A549 (cell line): ENCODE results near the gene GPRIN1. TPM values are rescaled to one million over a fixed set of nuclear protein-coding genes. Genes with fewer than 3 reads are reported as not detected.

Experiments
- ATAC-seq, 2 experiments: fragments of 200-7000 bp in 1 of 2; fragments of >200 bp in 1 of 2; cut with Nextera tagmentation in 1 of 2; cut with Tn5 transposase in 1 of 2; 3 replicates each; pipeline versions ENCODE4 v1.8.0 to v1.9.1; 2018 to 2020; ENCODE audit warnings: mild to moderate bottlenecking in 1 of 2, moderate library complexity in 1 of 2
- CTCF ChIA-PET: fragments of 300-600 bp; sonication (Branson Sonifier 250); formaldehyde crosslinking; extraction: SDS; loops from one replicate; lab custom pipeline; 2021; ENCODE audit warnings: antibody characterized with exemption, inconsistent platforms; lab: Yijun Ruan, JAX
- POLR2A ChIA-PET: fragments of 350-600 bp; formaldehyde crosslinking; extraction: SDS; loops from one replicate; lab custom pipeline; 2021; ENCODE audit warnings: antibody characterized with exemption, inconsistent platforms; lab: Yijun Ruan, JAX
- DNase-seq, 2 experiments: peaks; one replicate each; pipeline versions ENCODE4 v3.0.0 to v3.0.0-alpha.2; 2011 to 2016; ENCODE audit warnings: low read depth in 1 of 2, low spot score in 1 of 2
- FAIRE-seq: peaks from 2 replicates; lab custom pipeline; 2011; peaks lifted over from hg19 to GRCh38; lab: Jason Lieb, UNC
- H3K27ac ChIP-seq, 2 experiments: fragments of >200 bp; sonication (Bioruptor Twin); formaldehyde crosslinking; 3 replicates each; pipeline ENCODE4 v1.5.1; 2016 to 2017
- H3K4me1 ChIP-seq: fragments of >200 bp; sonication (Bioruptor Twin); formaldehyde crosslinking; 3 replicates; pipeline ENCODE4 v1.6.1; 2016
- H3K4me2 ChIP-seq: fragments of >200 bp; sonication (Bioruptor Twin); formaldehyde crosslinking; 3 replicates; pipeline ENCODE4 v1.6.1; 2016
- H3K4me3 ChIP-seq: fragments of >200 bp; sonication (Bioruptor Twin); formaldehyde crosslinking; 3 replicates; pipeline ENCODE4 v1.5.1; 2016
- H3K9me3 ChIP-seq: fragments of >200 bp; sonication (Bioruptor Twin); formaldehyde crosslinking; 3 replicates; pipeline ENCODE4 v1.6.1; 2016
- CBX2 ChIP-seq: fragments of 200-600 bp; sonication (generic); IDR thresholded peaks from 2 replicates; pipeline ENCODE4 v1.6.1; 2016; ENCODE audit warnings: low read depth, mild to moderate bottlenecking, borderline replicate concordance
- CEBPB ChIP-seq, 2 experiments: fragments of >200 bp in 1 of 2; sonication (Bioruptor Twin) in 1 of 2; formaldehyde crosslinking in 1 of 2; IDR thresholded peaks; 2 replicates each; pipeline ENCODE4 v1.6.1; 2012 to 2016
- EHF ChIP-seq: fragments of 250-450 bp; sonication (Bioruptor Pico); IDR thresholded peaks from 2 replicates; pipeline ENCODE4 v1.5.0; 2020; ENCODE audit warnings: mild to moderate bottlenecking
- ESRRA ChIP-seq: fragments of 150-350 bp; IDR thresholded peaks from 2 replicates; pipeline ENCODE4 v1.6.1; 2014; ENCODE audit warnings: mild to moderate bottlenecking, low read length, borderline replicate concordance
- FOSL2 ChIP-seq, 2 experiments: fragments of 450-650 bp in 1 of 2; fragments of >200 bp in 1 of 2; sonication (Bioruptor Twin) in 1 of 2; formaldehyde crosslinking; IDR thresholded peaks; 2 replicates each; pipeline versions ENCODE4 v1.5.0 to v1.6.1; 2016 to 2020; ENCODE audit warnings: mild to moderate bottlenecking in 1 of 2, moderate library complexity in 1 of 2
- HDAC2 ChIP-seq: fragments of 200-600 bp; sonication (generic); IDR thresholded peaks from 2 replicates; pipeline ENCODE4 v1.6.1; 2016
- HOXA7 ChIP-seq: fragments of 250-450 bp; sonication (Bioruptor Pico); IDR thresholded peaks from 2 replicates; pipeline ENCODE4 v1.5.0; 2020; ENCODE audit warnings: mild to moderate bottlenecking, moderate library complexity
- HOXB5 ChIP-seq: fragments of 250-450 bp; sonication (Bioruptor Pico); IDR thresholded peaks from 2 replicates; pipeline ENCODE4 v1.5.0; 2020; ENCODE audit warnings: mild to moderate bottlenecking, moderate library complexity
- JUN ChIP-seq, 2 experiments: fragments of >200 bp; sonication (Bioruptor Twin); formaldehyde crosslinking; IDR thresholded peaks; 2 replicates in 1 of 2; 3 replicates in 1 of 2; pipeline ENCODE4 v1.6.1; 2016 to 2017
- JUNB ChIP-seq: fragments of >200 bp; sonication (Bioruptor Twin); formaldehyde crosslinking; IDR thresholded peaks from 2 replicates; pipeline ENCODE4 v1.6.1; 2016
- KDM1A ChIP-seq: fragments of 200-600 bp; sonication (generic); IDR thresholded peaks from 2 replicates; pipeline ENCODE4 v1.6.1; 2016; ENCODE audit warnings: low read depth, mild to moderate bottlenecking
- KDM5A ChIP-seq: fragments of 200-600 bp; sonication (generic); IDR thresholded peaks from 2 replicates; pipeline ENCODE4 v1.6.1; 2016; ENCODE audit warnings: antibody characterized with exemption, mild to moderate bottlenecking
- MAZ ChIP-seq: fragments of 150-350 bp; IDR thresholded peaks from 2 replicates; pipeline ENCODE4 v1.6.1; 2014; ENCODE audit warnings: antibody characterized with exemption, low read depth, low read length, borderline replicate concordance
- NR3C1 ChIP-seq: fragments of >200 bp; sonication (Bioruptor Twin); formaldehyde crosslinking; IDR thresholded peaks from 3 replicates; pipeline ENCODE4 v1.6.1; 2017
- POLR2AphosphoS2 ChIP-seq: conservative IDR thresholded peaks from 2 replicates; pipeline ENCODE4 v1.6.1; 2012; ENCODE audit warnings: low read length, improper control_type of control experiment, inconsistent platforms
- RCOR1 ChIP-seq: fragments of 150-350 bp; IDR thresholded peaks from 2 replicates; pipeline ENCODE4 v1.6.1; 2014; ENCODE audit warnings: antibody characterized with exemption, low read length, low read depth
- SMC3 ChIP-seq: fragments of >200 bp; sonication (Bioruptor Twin); formaldehyde crosslinking; IDR thresholded peaks from 3 replicates; pipeline ENCODE4 v1.6.1; 2018; ENCODE audit warnings: inconsistent platforms
- ZSCAN20 ChIP-seq: fragments of 250-450 bp; sonication (Bioruptor Pico); IDR thresholded peaks from 2 replicates; pipeline ENCODE4 v1.8.0; 2022; ENCODE audit warnings: mild to moderate bottlenecking, moderate library complexity
- WGBS: methylation state at CpG from one replicate; pipeline ENCODE4 v1.1.6; 2017; ENCODE audit errors: missing lambda C conversion rate; 5-methylcytosine and 5-hydroxymethylcytosine counted together
- polyA plus RNA-seq, 4 experiments: library from polyadenylated mRNA; depleted of rRNA in 3 of 4; stranded (reverse); fragments of >200 nt; fragmentation: RNase III in 1 of 4; extraction: RNeasy Plus Mini Kit Qiagen cat#74134 plus additional on column Dnase treatment in 1 of 4; gene quantifications; 2 replicates in 3 of 4; 3 replicates in 1 of 4; pipeline ENCODE4 v1.2.3, GENCODE V29; 2011 to 2017
- TF ChIP-seq, protein P1 (sequence below): fragments of 200-600 bp; sonication (generic); IDR thresholded peaks from 2 replicates; pipeline ENCODE4 v1.6.1; 2016; ENCODE audit warnings: antibody characterized with exemption, mild to moderate bottlenecking, moderate library complexity
- TF ChIP-seq, protein P2 (sequence below): fragments of >200 bp; sonication (Bioruptor Twin); formaldehyde crosslinking; IDR thresholded peaks from 3 replicates; pipeline ENCODE4 v1.6.1; 2016
- TF ChIP-seq, protein P3 (sequence below): fragments of >200 bp; sonication (Bioruptor Twin); formaldehyde crosslinking; IDR thresholded peaks from 3 replicates; pipeline ENCODE4 v1.5.1; 2016

GPRIN1 gene
- polyA plus RNA-seq, 2 of the 4 experiments (the other 2 are of a cell fraction) = 3.1 to 6.7 TPM

DNA sequence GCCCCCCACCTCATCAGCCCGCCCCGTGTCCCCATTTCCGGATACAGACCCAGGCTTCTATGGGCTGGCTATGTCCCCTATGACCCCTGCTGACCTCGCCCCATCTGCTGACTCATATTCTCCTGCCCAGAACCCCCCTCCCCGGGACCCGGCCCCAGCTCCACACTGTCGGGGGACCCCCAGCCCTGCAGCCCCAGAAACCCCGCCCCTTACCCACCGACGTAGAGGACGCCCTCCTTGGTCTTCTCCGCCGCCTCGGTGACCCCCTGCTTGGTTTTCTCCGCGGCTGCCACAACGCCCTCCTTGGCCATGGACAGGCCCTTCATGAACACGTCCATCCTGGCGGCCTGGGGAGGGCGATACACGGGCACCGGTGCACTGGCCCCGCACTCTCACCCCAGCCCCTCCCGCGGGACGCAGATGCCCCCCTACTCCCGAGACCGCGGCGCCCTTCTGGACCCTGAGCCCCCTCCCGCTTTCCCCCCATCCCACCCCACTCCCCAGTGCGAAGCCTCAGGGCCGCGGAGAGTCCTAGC is 19.4 kb upstream of the GPRIN1 start (continued):
- TF ChIP-seq POLR2AphosphoS2 = no peak
- TF ChIP-seq KDM1A = no peak

DNA sequence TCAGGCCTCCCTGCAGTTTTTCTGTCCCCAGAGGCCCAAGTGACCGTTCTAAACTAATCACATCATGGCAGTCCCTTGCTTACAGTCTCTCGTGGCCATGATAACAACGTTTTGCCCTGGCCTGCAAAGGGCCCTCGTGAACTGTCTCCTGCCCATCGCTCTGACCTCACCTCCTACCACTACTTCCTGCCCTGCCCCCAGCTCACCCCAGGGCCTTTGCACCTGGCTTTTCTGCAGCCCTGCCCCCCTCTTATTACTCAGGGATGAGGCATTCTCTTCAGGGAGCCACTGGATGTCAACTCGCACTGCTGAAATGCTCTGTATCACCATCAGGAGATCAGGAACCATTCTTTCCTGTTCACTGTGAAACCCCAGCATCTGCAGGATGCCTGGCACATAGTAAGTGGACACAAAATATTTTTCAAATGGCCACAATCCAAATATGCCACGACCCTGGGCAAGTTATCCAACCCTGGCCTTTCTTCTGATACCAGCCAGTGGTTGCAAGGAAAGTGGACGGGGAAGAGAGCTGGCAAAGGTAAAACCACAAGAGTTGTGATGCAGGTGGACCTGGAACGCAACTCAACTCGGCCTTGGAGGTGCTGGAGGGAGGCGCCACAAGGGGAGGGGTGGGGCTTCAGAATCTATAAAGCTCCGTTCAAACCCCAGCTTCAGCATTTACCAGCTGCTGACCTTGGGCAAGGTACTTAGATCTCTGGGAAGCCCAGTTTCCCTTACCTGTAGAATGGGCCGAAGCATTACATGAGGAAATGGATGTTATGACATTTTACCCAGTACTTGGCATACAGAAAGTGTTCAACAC is 18.7 kb upstream of the GPRIN1 start:
- Histone ChIP-seq H3K4me2 (no peak overlapping the region), H3K27ac (no peak overlapping the region), H3K4me3 (no peak overlapping the region), H3K9me3 (no peaks in the 10 kb centered on the region), H3K4me1 (peaks cover 8% of the 10 kb centered on the region; the same call in 1 of the 3 replicates)
- ATAC-seq = no peak
- WGBS = 71% methylated on average over 13 of the region's 13 CpGs
- no peak for FAIRE-seq
- ChIA-PET POLR2A (no interaction called here), CTCF (interaction anchor here (0.7 to 2.5 kb wide), 3 partner anchors 7 to 32 kb away, joined by 4 to 11 read pairs (median 7); no protein-coding TSS in a partner anchor)
- TF ChIP-seq, protein P1, sequence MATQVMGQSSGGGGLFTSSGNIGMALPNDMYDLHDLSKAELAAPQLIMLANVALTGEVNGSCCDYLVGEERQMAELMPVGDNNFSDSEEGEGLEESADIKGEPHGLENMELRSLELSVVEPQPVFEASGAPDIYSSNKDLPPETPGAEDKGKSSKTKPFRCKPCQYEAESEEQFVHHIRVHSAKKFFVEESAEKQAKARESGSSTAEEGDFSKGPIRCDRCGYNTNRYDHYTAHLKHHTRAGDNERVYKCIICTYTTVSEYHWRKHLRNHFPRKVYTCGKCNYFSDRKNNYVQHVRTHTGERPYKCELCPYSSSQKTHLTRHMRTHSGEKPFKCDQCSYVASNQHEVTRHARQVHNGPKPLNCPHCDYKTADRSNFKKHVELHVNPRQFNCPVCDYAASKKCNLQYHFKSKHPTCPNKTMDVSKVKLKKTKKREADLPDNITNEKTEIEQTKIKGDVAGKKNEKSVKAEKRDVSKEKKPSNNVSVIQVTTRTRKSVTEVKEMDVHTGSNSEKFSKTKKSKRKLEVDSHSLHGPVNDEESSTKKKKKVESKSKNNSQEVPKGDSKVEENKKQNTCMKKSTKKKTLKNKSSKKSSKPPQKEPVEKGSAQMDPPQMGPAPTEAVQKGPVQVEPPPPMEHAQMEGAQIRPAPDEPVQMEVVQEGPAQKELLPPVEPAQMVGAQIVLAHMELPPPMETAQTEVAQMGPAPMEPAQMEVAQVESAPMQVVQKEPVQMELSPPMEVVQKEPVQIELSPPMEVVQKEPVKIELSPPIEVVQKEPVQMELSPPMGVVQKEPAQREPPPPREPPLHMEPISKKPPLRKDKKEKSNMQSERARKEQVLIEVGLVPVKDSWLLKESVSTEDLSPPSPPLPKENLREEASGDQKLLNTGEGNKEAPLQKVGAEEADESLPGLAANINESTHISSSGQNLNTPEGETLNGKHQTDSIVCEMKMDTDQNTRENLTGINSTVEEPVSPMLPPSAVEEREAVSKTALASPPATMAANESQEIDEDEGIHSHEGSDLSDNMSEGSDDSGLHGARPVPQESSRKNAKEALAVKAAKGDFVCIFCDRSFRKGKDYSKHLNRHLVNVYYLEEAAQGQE = no peak
- TF ChIP-seq JUNB (no peak), ESRRA (no peak), ZSCAN20 (CRISPR knock-in tag) (no peak), KDM5A (no peak), HDAC2 (no peak)
- TF ChIP-seq, protein P2, sequence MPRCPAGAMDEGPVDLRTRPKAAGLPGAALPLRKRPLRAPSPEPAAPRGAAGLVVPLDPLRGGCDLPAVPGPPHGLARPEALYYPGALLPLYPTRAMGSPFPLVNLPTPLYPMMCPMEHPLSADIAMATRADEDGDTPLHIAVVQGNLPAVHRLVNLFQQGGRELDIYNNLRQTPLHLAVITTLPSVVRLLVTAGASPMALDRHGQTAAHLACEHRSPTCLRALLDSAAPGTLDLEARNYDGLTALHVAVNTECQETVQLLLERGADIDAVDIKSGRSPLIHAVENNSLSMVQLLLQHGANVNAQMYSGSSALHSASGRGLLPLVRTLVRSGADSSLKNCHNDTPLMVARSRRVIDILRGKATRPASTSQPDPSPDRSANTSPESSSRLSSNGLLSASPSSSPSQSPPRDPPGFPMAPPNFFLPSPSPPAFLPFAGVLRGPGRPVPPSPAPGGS = no peak
- no peak for DNase-seq

DNA sequence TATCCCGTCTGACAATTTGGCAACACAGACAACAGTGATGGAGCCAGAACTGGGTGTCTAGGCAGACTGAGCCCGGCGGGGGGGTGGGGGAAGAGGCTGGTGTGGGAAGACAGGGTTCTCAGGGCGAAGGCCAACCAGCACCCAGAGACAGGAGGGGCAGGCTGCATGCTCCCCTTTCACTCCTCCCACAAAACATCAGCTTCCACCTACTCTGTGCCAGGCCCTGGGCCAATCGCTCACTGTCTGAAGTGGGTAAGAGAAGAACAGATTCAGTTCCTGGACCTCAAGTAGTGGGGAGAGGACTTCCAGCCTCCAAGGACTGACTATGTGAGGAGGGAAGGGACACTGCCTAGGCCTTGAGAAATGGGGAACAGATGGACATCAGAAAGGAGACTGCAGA is 17.6 kb upstream of the GPRIN1 start:
- CTCF ChIA-PET = no interaction called here
- no peaks in the 10 kb centered on the region for H3K9me3 ChIP-seq
- H3K4me1 ChIP-seq = peaks cover 8% of the 10 kb centered on the region; the same call in 1 of the 3 replicates
- FAIRE-seq (no peak), DNase-seq (no peak), ATAC-seq (no peak)
- H3K4me3 ChIP-seq = no peak overlapping the region
- TF ChIP-seq JUN (IDR thresholded peaks at IDR 0.05) = no peak
- no peak for TF ChIP-seq RCOR1
- TF ChIP-seq NR3C1 = no peak
- TF ChIP-seq SMC3 = no peak
- no peak for TF ChIP-seq CBX2
- H3K4me2 ChIP-seq = no peak overlapping the region
- POLR2A ChIA-PET = no interaction called here
- WGBS = 65% methylated on average over 5 of the region's 5 CpGs
- no peak overlapping the region for H3K27ac ChIP-seq

DNA sequence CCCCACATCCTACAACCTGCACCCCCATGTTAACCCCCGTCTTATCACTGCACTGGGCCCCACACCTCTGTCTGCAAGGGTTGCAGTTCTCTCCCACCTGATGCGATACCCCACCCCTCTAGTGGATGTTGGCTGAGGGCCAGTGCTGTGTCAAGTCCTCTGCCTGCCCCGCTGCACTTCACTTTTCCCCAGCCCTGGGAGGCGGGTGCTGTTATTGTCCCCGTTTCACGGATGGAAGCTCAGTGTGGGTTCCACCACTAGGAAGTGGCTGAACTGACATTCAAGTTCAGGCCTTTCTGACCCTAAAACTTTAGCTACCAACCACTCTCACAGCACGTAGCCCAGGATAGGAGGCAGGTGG is 16.9 kb upstream of the GPRIN1 start:
- CTCF ChIA-PET = interaction anchor here (1.1 kb wide), 1 partner anchor 21 kb away, joined by 4 read pairs; the partner anchor contains the start of gene TSPAN17
- DNase-seq (no peak), FAIRE-seq (no peak), ATAC-seq (no peak)
- no peak for TF ChIP-seq CEBPB (IDR thresholded peaks at IDR 0.05)
- TF ChIP-seq HOXB5 = no peak
- TF ChIP-seq JUN (IDR thresholded peaks at IDR 0.05) = no peak
- TF ChIP-seq NR3C1 = no peak
- TF ChIP-seq, protein P3, sequence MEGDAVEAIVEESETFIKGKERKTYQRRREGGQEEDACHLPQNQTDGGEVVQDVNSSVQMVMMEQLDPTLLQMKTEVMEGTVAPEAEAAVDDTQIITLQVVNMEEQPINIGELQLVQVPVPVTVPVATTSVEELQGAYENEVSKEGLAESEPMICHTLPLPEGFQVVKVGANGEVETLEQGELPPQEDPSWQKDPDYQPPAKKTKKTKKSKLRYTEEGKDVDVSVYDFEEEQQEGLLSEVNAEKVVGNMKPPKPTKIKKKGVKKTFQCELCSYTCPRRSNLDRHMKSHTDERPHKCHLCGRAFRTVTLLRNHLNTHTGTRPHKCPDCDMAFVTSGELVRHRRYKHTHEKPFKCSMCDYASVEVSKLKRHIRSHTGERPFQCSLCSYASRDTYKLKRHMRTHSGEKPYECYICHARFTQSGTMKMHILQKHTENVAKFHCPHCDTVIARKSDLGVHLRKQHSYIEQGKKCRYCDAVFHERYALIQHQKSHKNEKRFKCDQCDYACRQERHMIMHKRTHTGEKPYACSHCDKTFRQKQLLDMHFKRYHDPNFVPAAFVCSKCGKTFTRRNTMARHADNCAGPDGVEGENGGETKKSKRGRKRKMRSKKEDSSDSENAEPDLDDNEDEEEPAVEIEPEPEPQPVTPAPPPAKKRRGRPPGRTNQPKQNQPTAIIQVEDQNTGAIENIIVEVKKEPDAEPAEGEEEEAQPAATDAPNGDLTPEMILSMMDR = no peak
- no peak for TF ChIP-seq ESRRA
- TF ChIP-seq FOSL2 (IDR thresholded peaks at IDR 0.05) = no peak
- no peak for TF ChIP-seq FOSL2 (CRISPR knock-in tag; IDR thresholded peaks at IDR 0.05)
- no peak for TF ChIP-seq HOXA7 (CRISPR knock-in tag)
- no peak for TF ChIP-seq MAZ
- no peak for TF ChIP-seq EHF
- no peak overlapping the region for H3K4me2 ChIP-seq
- no peak overlapping the region for H3K27ac ChIP-seq
- no peak overlapping the region for H3K4me3 ChIP-seq
- peaks cover 8% of the 10 kb centered on the region; the same call in 1 of the 3 replicates for H3K4me1 ChIP-seq
- no peaks in the 10 kb centered on the region for H3K9me3 ChIP-seq
- POLR2A ChIA-PET = no interaction called here
- 80% methylated on average over 7 of the region's 7 CpGs for WGBS
